Keratinocyte (primary cell): ENCODE results near the gene TMEM245.

Source experiments
- CTCF ChIP-seq, 3 experiments: IDR thresholded peaks in 1 of 3; conservative IDR thresholded peaks in 1 of 3; optimal IDR thresholded peaks in 1 of 3; 2 replicates in 2 of 3; 3 replicates in 1 of 3; pipeline versions ENCODE3 to v1.5.1; 2011; ENCODE audit warnings: low read length in 3 of 3, mild to moderate bottlenecking in 3 of 3, moderate library complexity in 2 of 3, control low read depth in 1 of 3, inconsistent platforms in 1 of 3; ENCODE audit not compliant: insufficient read depth in 2 of 3; ENCODE audit errors: extremely low read depth in 1 of 3
- EZH2 ChIP-seq: IDR thresholded peaks from one replicate; pipeline ENCODE4 v1.6.1; 2012; ENCODE audit warnings: inconsistent platforms, mild to moderate bottlenecking, low read length, moderate library complexity

- no peak for TF ChIP-seq CTCF (optimal IDR thresholded peaks at IDR 0.05 in 1 of 3, IDR thresholded peaks at IDR 0.05 in 1 of 3, conservative IDR thresholded peaks at IDR 0.05 in 1 of 3; ENCODE audit: extremely low read depth in 1 of 3, insufficient read depth in 2 of 3, low read length in 3 of 3)
- TF ChIP-seq EZH2 = no peak
Observed at GRCh38 chr9:109072133-109072692, 47.5 kb downstream of the TMEM245 start.
